Measurements from ENCODE around the gene TMEM151B.

Gene TMEM151B

GRCh38 chr6:44353336-44353735 lies 83.1 kb downstream of the TMEM151B start:
- no peak for TF ChIP-seq CREB1 (IDR thresholded peaks at IDR 0.05; ENCODE audit: low read depth)
- TF ChIP-seq TCF12 (IDR thresholded peaks at IDR 0.05; ENCODE audit: low read depth) = no peak
- TF ChIP-seq CEBPB (IDR thresholded peaks at IDR 0.05) = no peak
- TF ChIP-seq TEAD4 (IDR thresholded peaks at IDR 0.05) = no peak
- TF ChIP-seq MAX (IDR thresholded peaks at IDR 0.05) = no peak
- TF ChIP-seq RAD21 (IDR thresholded peaks at IDR 0.05; ENCODE audit: low read depth) = no peak

GRCh38 chr6:44355640-44356039 lies 85.4 kb downstream of the TMEM151B start:
- TF ChIP-seq EGR1 (IDR thresholded peaks at IDR 0.05) = no peak

- TF ChIP-seq EP300 (IDR thresholded peaks at IDR 0.05; ENCODE audit: borderline replicate concordance) = no peak
- TF ChIP-seq YY1 (IDR thresholded peaks at IDR 0.05; ENCODE audit: low read depth) = no peak
- no peak for TF ChIP-seq EGR1 (IDR thresholded peaks at IDR 0.05)
- no peak for TF ChIP-seq NFIC (IDR thresholded peaks at IDR 0.05)
- no peak for TF ChIP-seq CREB1 (IDR thresholded peaks at IDR 0.05; ENCODE audit: low read depth)
- TF ChIP-seq RAD21 (IDR thresholded peaks at IDR 0.05; ENCODE audit: low read depth) = no peak
- TF ChIP-seq FOXM1 (IDR thresholded peaks at IDR 0.05; ENCODE audit: borderline replicate concordance, low read depth) = no peak
- no peak for TF ChIP-seq REST (IDR thresholded peaks at IDR 0.05; ENCODE audit: low read depth)
- TF ChIP-seq USF1 (IDR thresholded peaks at IDR 0.05) = no peak
- TF ChIP-seq CEBPB (IDR thresholded peaks at IDR 0.05) = no peak
- no peak for TF ChIP-seq TCF12 (IDR thresholded peaks at IDR 0.05; ENCODE audit: low read depth)
- no peak for TF ChIP-seq TAF1 (IDR thresholded peaks at IDR 0.05; ENCODE audit: low read depth)
- no peak for TF ChIP-seq MAX (IDR thresholded peaks at IDR 0.05)
- no peak for TF ChIP-seq ZBTB7A (IDR thresholded peaks at IDR 0.05; ENCODE audit: low read depth)
- no peak for TF ChIP-seq TEAD4 (IDR thresholded peaks at IDR 0.05)
These were observed 86.2 kb downstream of the TMEM151B start for GRCh38 chr6:44356487-44356886.
